Smooth muscle cell of the pulmonary artery (primary cell): ENCODE results near the gene RCBTB2. TPM values are rescaled to one million over a fixed set of nuclear protein-coding genes. Genes with fewer than 3 reads are reported as not detected.

Experiments
- total RNA-seq: library from RNA; depleted of rRNA; stranded (reverse); fragments of >200 nt; gene quantifications from 2 replicates; pipeline ENCODE4 v1.2.3, GENCODE V29; 2014

RCBTB2 gene
- total RNA-seq = 9.1 and 13.6 TPM in 2 replicates

GRCh38 chr13:48532506-48533499, at the start of gene RCBTB2:
RCBTB2 (minus strand) TSS chr13:48533080; CDS start chr13:48521939, 11,141 bp downstream.

Other genes with a start within 250 kb of the RCBTB2 start
- 34.9 and 37.8 TPM in 2 replicates for gene RB1, start 229.3 kb downstream of the RCBTB2 start, total RNA-seq
- gene LPAR6, start 120.0 kb downstream of the RCBTB2 start, total RNA-seq = 7.9 and 14.3 TPM in 2 replicates
- 0.17 and 1.5 TPM in 2 replicates for gene CYSLTR2, start 120.8 kb upstream of the RCBTB2 start, total RNA-seq